Activated CD4-positive, CD25-positive, alpha-beta regulatory T cell treated with anti-CD3 and anti-CD28 coated beads, Interleukin-2, amount 50 U/mL, for 24 hours (primary cell): ENCODE measurements around the gene TDRKH.
"Not testable (repeated sequence)": the region's sequence is repeated elsewhere in the genome, so short reads cannot be mapped to it uniquely, and the experiment has no call there.

Experiments
- ATAC-seq, 2 donors: fragments of 150-1000 bp; cut with Tn5 transposase; one replicate each; pipeline ENCODE4 v1.10.0; 2021; ENCODE audit warnings: mild to moderate bottlenecking in 1 of 2, moderate library complexity in 1 of 2

TDRKH gene

GRCh38 chr1:151762941-151763921, 27.1 kb downstream of the TDRKH start, which contains the start of gene MRPL9:
Gene MRPL9, minus strand, starts transcription at chr1:151763496. Its CDS starts 17 bp downstream, at chr1:151763479.
- peak; percentile 99 to 100 for ATAC-seq

- ATAC-seq: no peak
Observed at GRCh38 chr1:151760597-151761385, 29.5 kb downstream of the TDRKH start.

DNA sequence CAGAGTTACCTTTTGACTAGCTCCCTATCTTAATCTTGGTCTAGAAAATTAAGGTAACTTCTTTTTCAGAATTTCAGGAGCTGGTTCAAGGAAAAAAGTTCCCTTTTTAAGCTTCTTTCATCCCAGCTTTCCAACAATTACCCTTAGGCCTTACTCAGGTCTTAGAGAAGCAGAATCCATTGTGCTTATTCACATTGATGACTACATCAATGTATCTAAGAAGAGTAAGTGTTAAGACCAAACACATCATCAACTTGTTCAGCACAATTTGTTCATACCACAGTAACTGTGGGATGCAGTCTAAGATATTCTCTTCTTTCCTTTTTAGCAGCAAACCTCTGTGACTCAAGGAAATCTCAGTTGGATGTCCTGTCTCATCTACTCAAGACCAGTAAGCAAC, 31.1 kb downstream of the TDRKH start:
- no peak for ATAC-seq

DNA sequence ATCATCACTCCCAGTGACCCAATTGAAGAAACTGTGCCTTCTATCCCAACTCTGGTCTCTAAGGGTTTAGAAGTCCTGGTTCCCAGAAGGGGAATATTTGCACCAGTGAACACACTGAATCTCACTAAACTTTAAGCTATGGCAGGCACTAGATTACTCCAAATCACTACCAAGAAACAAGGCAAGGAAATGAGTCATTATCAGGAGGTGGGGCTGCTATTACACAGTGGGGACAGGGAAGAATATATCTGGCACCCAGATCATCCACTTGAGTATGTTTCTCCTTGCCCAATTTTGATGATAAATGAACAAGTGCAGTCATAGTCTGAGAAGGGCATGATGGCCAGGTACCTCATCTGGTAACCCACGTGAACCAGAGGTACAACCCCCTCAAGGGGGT, 34.0 kb downstream of the TDRKH start:
- ATAC-seq: peak; percentile 67 to 72

GRCh38 chr1:151741516-151741915, 48.8 kb downstream of the TDRKH start:
- ATAC-seq: no peak

GRCh38 chr1:151739590-151740355, 50.5 kb downstream of the TDRKH start:
- ATAC-seq: no peak

GRCh38 chr1:151737479-151737878, 52.8 kb downstream of the TDRKH start:
- no peak for ATAC-seq

DNA sequence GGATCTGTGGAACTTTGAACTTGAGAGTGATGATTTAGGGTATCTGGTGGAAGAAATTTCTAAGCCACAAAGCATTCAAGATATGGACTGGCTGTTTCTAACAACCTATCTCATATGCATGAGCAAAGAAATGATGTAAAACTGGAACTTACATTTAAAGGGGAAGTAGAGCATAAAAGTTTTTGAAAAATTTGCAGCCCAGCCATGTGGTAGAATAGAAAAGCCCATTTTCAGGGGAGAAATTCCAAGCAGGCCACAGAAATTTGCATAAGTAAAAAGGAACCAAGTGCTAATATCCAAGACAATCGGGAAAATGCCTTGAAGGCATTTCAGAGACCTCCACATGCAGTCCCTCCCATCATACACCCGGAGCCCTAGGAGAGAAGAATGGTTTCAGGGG, 53.3 kb downstream of the TDRKH start:
- ATAC-seq: no peak

- ATAC-seq: not testable (repeated sequence)
Observed at GRCh38 chr1:151733995-151734394, 56.3 kb downstream of the TDRKH start.

DNA sequence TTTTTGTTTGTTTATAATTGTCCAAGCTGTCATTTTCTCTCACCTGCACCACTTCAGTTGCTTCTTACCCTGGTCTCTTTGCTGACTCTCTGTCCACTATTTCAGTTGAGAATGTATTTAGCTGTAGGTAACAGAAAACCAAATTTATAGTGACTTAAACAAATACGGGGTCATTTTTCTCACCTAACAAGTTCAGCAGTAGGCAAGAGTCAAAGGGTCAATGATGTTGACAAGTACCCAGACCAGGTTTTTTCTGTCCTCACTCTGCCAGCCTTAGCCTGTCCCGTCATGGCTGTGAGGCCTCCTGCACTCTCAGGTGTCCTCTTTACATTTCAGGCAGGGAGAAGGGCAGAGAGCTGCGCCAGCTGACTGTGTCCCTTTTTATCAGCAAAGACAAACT, 57.2 kb downstream of the TDRKH start:
- ATAC-seq: no peak

DNA sequence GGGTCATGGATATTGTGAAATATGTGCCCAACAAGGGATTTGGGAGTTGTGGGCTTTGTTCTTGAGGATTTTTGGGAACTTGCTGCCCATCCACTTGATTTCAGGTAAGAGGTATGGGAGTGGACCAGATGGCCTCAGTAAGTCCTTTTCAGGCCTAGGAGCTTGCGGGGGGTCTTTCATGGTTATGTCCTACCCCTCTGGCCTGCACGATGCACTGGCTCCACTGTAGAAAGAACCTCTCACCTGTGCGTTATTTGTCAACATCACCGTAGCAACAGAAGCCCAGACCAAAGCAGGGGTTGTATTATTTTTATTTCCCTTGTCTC, 60.4 kb downstream of the TDRKH start:
- no peak for ATAC-seq

DNA sequence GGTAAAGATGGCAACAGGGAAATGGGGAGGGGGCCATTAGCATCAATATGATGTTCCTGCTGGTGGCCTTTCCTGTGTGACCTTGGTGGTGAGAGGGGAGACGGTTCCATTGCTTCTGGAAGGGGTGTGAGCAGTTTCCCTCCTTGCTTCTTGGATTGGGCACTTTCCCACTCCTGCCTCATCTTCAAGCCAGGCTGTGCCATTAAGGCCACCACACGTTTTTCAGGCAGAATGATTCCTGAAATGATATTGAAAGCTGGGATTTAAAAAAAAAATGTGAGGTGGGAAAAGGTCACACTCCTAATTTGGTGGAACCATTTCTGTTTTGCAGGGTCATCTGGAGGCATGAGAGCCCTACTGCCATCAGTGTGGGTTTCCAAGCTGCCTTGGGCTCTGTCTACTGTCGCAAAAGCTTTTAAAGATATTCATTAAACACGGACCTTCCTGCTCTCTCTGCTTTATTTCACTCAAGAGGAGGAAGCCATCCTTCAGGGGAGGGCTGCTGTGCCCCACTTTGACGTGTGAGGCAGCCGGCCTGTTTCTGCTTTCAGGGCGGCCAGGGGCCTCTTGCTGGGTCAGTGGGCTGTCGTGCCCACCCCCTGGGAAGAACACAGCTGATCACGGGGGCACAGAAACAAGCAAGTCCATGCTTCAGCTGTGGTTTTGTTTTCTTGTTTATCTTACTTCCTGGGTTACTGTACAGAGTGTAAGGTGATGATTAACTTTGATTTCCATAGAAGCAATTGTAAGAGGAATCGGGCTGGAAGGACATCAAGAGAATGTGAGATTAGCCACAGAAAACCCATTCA, 60.9 kb downstream of the TDRKH start:
- ATAC-seq: no peak

- no peak for ATAC-seq
Observed at GRCh38 chr1:151728151-151729054, 61.9 kb downstream of the TDRKH start.

- ATAC-seq: no peak
Observed at GRCh38 chr1:151723726-151724370, 66.5 kb downstream of the TDRKH start.
